ENCODE data around the gene MCM3. TPM values are rescaled to one million over a fixed set of nuclear protein-coding genes. Genes with fewer than 3 reads are reported as not detected.

MCM3 gene
- total RNA-seq, 1 donor: 49.7 TPM

GRCh38 chr6:52326540-52327364, 42.2 kb upstream of the MCM3 start:
- H3K4me3 ChIP-seq (ENCODE audit: low read depth, low read length): no peak overlapping the region
- DNase-seq (ENCODE audit: low read depth): no peak
- TF ChIP-seq, protein P1, sequence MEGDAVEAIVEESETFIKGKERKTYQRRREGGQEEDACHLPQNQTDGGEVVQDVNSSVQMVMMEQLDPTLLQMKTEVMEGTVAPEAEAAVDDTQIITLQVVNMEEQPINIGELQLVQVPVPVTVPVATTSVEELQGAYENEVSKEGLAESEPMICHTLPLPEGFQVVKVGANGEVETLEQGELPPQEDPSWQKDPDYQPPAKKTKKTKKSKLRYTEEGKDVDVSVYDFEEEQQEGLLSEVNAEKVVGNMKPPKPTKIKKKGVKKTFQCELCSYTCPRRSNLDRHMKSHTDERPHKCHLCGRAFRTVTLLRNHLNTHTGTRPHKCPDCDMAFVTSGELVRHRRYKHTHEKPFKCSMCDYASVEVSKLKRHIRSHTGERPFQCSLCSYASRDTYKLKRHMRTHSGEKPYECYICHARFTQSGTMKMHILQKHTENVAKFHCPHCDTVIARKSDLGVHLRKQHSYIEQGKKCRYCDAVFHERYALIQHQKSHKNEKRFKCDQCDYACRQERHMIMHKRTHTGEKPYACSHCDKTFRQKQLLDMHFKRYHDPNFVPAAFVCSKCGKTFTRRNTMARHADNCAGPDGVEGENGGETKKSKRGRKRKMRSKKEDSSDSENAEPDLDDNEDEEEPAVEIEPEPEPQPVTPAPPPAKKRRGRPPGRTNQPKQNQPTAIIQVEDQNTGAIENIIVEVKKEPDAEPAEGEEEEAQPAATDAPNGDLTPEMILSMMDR (IDR thresholded peaks at IDR 0.05; ENCODE audit: insufficient read depth, low read depth, low read length): no peak

DNA sequence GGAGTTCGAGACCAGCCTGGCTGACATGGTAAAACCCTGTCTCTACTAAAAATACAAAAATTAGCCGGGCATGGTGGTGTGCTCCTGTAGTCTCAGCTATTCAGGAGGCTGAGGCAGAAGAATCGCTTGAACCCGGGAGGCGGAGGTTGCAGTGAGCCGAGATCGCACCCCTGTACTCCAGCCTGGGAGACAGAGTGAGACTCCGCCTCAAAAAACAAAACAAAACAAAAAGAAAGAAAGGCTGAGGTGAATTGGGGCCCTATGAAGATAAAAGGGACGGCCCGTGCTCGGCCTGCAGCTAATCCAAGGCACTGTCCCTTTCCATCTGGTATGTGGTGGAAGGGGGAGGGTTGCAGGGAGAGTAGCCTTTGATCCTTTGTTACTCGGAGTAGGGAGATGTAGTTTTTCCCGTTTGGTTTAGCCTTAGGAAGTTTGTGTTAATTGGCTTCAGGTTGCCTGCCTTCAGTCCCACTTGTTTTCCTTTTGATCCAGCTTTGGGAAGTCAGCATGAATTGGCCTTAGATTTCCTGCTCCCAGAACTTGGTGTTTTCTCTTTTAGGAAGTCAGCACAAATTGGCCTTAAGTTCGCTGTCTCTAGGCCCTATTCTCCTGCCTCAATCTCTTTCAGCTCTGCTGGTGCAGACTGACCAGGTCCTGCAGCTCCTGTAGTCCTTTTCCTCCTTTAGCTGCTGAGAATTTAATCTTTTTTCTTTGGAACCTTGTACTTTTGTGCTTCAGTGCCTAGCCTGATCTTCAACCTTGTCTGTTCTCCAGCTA, 41.3 kb upstream of the MCM3 start:
- TF ChIP-seq, protein P1 (IDR thresholded peaks at IDR 0.05; ENCODE audit: insufficient read depth, low read depth, low read length): no peak
- H3K4me3 ChIP-seq (ENCODE audit: low read depth, low read length): no peak overlapping the region

DNA sequence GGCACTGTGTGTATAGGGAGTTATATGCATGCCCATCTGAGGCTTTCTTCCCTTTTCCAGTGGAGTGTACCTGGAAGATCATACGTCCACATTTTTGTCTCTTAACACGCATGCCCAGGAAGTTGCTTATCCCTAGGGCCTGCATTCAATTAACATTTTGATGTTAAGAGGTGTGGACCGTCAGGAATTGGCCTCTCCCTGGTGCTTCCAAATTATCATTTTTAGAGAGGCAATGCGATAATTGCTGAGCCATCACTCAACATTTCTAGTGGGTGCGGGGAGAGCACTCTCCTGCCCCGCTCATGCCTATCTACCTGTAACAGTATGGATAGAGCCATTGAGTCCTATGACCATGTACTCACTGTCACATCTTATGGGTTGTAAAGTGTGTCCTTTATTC, 39.6 kb upstream of the MCM3 start:
- DNase-seq (ENCODE audit: low read depth): no peak
- TF ChIP-seq, protein P1 (IDR thresholded peaks at IDR 0.05; ENCODE audit: insufficient read depth, low read depth, low read length): no peak
- H3K4me3 ChIP-seq (ENCODE audit: low read depth, low read length): no peak overlapping the region

More for the DNA sequence above, 41.3 kb upstream of the MCM3 start:
- DNase-seq (ENCODE audit: low read depth): no peak

- TF ChIP-seq, protein P1 (IDR thresholded peaks at IDR 0.05; ENCODE audit: insufficient read depth, low read depth, low read length): no peak
- DNase-seq (ENCODE audit: low read depth): peak; percentile 62
Measured at GRCh38 chr6:52317841-52318581, 33.5 kb upstream of the MCM3 start.

DNA sequence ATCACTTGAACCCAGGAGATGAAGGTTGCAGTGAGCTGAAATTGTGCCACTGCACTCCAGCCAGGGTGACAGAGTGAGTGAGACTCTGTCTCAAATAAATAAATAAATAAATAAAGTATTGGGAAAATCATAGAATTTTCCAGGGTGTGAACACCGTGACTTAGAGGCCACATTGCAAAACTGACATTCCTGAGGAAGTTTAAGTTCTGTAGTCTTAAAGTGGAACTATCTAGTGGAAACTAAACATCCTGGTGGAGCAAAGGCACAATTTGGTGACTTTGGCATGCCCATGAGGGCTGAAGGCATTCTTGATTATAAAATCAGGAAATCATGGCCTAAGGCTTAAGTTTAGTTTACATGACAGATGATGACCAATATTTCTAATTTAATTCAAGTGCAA, 32.7 kb upstream of the MCM3 start:
- TF ChIP-seq, protein P1 (IDR thresholded peaks at IDR 0.05; ENCODE audit: insufficient read depth, low read depth, low read length): no peak

More at GRCh38 chr6:52317841-52318581, 33.5 kb upstream of the MCM3 start:
- H3K4me3 ChIP-seq (ENCODE audit: low read depth, low read length): no peak overlapping the region

GRCh38 chr6:52314752-52315151, 30.2 kb upstream of the MCM3 start:
- TF ChIP-seq, protein P1 (IDR thresholded peaks at IDR 0.05; ENCODE audit: insufficient read depth, low read depth, low read length): no peak
- DNase-seq (ENCODE audit: low read depth): no peak
- H3K4me3 ChIP-seq (ENCODE audit: low read depth, low read length): no peak overlapping the region

More for the DNA sequence above, 32.7 kb upstream of the MCM3 start:
- DNase-seq (ENCODE audit: low read depth): peak; percentile 7
- no peak overlapping the region for H3K4me3 ChIP-seq (ENCODE audit: low read depth, low read length)
